Head of caudate nucleus (tissue), 42 donors: Measurements from ENCODE around the gene HNRNPH2.

Source experiments
- DNase-seq, 42 donors: peaks; one replicate each; pipeline versions ENCODE4 v3.0.0 to v3.0.0-alpha.2; 2020 to 2021; ENCODE audit warnings: mixed read lengths in 7 of 42
- intact Hi-C: fragments of 100-400 bp; cut with DNase I; formaldehyde crosslinking; loops from one replicate; pipeline ENCODE4 v1.15.0; 2022

The HNRNPH2 gene

DNA sequence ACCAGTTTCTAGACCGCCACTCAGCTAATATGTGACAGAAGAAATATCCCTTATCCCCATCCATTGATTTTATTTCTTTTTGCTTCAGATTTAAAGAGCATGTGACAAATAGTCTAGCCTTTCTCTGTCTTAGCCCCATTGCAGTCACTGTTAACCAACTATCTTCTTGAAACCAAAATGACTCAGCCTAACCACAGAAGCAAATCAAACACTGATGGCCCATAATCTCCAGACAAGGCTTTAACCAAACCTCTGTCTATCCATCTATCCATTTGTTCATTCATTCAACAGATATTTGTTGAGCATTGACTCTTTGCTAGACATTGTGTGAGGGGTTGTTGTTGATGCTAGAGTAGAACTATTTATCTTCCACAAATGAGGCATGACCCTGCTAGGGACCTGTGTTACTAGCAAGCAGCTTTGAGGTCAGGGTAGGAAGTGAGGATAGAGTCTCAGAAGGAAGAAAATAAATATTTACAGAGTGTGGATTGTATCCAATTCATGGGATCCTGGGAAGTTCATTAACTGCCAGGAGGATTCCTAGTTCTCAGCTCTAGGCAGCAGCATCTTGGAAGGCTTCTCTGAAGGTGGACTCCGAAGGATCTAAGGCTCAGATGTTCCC, 22.5 kb downstream of the HNRNPH2 start:
- no peak for DNase-seq
- intact Hi-C loops, result no loop called here

- no peak for DNase-seq
- intact Hi-C loops, result no loop called here
Observed at GRCh38 chrX:101442085-101442484, 34.1 kb downstream of the HNRNPH2 start.

- intact Hi-C loops, result no loop called here
Observed at GRCh38 chrX:101449279-101449678, 41.3 kb downstream of the HNRNPH2 start.

GRCh38 chrX:101450085-101450484, 42.1 kb downstream of the HNRNPH2 start:
- intact Hi-C loops, result no loop called here
- no peak for DNase-seq

More at GRCh38 chrX:101449279-101449678, 41.3 kb downstream of the HNRNPH2 start:
- DNase-seq, result no peak

- DNase-seq, result peak in 8 of 42 donors; percentile 3 to 31 (median 16)
- intact Hi-C loops, result no loop called here
Observed at GRCh38 chrX:101450961-101451360, 42.9 kb downstream of the HNRNPH2 start.

DNA sequence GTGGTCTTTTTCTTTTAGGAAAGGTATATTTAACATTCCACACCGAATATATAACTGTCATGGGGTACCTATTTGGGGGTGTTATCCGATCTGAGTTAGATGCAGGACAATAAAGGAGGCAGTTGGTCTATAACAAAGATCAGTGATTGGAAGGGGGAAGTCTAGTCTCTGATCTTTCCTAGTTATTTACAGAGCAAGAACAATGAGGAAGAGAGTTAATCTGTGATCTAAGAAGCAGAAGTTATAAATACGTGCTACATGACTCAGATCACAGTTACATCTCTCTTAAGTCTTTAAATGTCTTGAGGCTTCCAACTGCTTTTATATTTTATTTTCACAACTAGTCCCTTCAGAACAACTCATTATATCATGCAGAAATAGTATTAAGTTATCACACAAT, 44.0 kb downstream of the HNRNPH2 start:
- intact Hi-C loops, result no loop called here
- no peak for DNase-seq

DNA sequence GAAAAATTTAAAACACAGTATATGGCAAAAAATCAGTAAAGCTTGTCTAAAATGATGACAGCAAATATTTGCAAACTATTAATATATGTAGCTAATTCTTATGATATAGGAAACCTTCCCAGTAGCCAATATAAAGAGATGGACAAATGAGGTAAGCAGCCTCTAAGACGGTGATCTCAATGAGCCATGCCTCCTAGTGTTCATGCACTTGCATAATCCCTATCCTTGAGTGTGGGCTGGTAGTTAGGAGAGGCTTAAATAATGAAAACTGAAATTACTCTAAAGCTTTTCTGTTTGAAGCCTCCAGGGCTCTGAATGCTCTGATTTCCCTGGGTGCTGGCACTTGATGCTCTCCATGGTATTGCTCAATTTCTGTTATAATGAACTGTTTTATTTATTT, 52.6 kb downstream of the HNRNPH2 start:
- intact Hi-C loops, result no loop called here
- DNase-seq, result no peak

DNA sequence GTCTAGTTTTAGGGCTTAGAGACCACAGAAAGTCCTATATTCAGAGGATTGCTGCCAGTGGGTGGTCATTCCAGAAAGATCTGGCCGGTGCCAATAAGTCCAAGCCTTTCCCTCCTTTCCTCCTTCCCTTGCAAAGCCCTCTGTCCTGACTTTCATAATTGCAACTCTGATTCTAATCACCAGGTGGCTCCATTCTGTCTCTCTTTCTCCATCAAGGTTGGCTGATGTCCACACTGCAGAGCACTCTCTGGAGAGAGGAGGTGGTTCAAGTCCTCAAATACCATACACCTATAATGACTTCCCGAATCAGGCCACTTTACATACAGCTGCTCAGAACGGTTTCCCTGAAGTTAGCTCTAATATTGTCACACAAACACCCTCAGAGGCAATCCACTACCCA, 54.9 kb downstream of the HNRNPH2 start:
- peak in 2 of 42 donors; percentile 4 to 13 for DNase-seq
- intact Hi-C loops, result no loop called here
